ENCODE results near the gene ENPP7.

DNA sequence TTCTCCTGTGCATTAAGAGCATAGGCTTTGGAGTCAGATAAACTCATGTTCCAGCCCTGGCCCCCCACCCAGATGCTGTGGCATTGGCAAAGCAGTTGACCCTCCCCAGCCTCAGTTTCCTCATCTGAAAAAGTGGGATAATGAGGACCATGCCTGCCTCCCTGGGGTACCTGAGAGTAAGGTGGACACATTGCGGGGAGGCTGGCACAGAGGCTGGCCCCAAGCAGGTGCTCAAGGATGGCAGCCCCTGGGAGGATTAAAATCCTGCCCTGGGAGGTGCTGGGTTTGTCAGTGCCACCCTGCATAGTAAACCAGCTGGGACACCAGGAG is 11.8 kb downstream of the ENPP7 start:
- no peak for TF ChIP-seq EZH2 (IDR thresholded peaks at IDR 0.05; ENCODE audit: insufficient read depth, poor library complexity, severe bottlenecking)
- TF ChIP-seq EZH2phosphoT487 (IDR thresholded peaks at IDR 0.05; ENCODE audit: insufficient read depth, low read depth): no peak
